NT2/D1 (cell line): Measurements from ENCODE around the gene RNASEH1.

Experiments used
- SUZ12 ChIP-seq: IDR thresholded peaks from 2 replicates; pipeline ENCODE4 v1.6.1; 2011; ENCODE audit not compliant: insufficient read length, insufficient read depth; ENCODE audit errors: extremely low read depth
- YY1 ChIP-seq: IDR thresholded peaks from 2 replicates; pipeline ENCODE4 v1.6.1; 2011; ENCODE audit not compliant: insufficient read length, insufficient read depth
- ZNF274 ChIP-seq: IDR thresholded peaks from 2 replicates; pipeline ENCODE4 v1.6.1; 2011; ENCODE audit warnings: mild to moderate bottlenecking, low read depth, low read length

DNA sequence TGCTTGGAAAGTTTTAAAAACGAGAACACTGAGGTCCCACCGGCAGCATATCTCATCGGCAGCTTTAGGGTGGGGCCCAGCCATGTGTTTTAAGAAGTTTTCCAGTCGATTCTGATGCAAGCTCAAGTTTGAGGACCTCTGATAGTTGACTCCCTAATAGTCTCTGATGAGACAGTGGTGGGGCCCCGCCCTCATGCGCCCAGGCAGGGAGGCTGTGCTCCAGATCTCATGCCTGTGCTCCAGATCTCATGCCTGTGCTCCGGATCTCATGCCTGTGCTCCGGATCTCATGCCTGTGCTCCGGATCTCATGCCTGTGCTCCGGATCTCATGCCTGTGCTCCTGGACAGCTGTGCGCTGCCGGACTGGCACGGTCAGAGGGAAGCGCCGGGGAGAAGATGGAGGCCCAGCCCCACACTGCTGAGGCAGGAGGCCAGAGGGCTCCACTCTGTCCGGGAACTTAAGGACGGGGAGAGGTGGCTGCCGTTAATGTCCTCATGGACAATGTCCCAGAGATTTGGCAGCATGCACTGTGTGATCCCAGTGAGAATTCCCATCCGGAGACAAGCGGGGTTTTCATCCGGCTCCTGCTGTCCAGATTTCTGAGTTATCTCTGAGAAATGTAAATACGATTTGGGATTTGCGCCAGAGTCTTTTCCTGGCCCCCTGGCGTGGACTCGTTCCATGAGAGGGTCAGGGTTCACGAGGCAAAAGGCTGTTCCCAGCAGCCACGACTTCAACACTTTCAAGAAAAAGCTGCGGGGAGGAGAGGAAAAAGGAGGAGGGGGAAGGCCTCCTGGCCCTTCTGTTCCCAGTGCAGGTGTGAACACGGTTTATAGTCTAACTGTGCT is 27.4 kb upstream of the RNASEH1 start:
- no peak for TF ChIP-seq YY1
- TF ChIP-seq SUZ12 = no peak
- no peak for TF ChIP-seq ZNF274
